COLO668 (cell line): Measurements from ENCODE around the gene ALKBH3.

ENCODE experiments used
- DNase-seq: peaks from one replicate; lab custom pipeline; 2025; ENCODE audit not compliant: unreplicated experiment; lab: John Stamatoyannopoulos, UW

The ALKBH3 gene

DNA sequence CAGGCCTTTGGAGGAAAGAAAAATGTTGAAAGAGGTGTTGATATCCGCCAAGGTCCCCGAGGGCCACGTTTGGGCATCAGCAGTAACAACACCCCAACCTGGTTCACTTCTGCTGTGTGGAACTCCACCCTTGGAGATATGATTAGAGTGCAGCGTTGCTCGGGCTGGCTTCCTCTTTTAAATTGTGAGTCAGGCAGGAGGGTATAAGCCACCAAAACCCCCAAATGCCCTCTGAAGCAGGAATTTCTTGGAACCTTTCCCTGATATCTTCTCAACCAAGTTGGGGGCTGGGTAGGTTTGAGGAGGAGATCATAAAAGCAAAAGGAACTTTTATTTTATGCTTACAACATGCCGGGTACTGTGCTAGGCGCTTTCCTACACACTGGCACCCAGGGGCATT is 55.4 kb downstream of the ALKBH3 start:
- DNase-seq: no peak

DNA sequence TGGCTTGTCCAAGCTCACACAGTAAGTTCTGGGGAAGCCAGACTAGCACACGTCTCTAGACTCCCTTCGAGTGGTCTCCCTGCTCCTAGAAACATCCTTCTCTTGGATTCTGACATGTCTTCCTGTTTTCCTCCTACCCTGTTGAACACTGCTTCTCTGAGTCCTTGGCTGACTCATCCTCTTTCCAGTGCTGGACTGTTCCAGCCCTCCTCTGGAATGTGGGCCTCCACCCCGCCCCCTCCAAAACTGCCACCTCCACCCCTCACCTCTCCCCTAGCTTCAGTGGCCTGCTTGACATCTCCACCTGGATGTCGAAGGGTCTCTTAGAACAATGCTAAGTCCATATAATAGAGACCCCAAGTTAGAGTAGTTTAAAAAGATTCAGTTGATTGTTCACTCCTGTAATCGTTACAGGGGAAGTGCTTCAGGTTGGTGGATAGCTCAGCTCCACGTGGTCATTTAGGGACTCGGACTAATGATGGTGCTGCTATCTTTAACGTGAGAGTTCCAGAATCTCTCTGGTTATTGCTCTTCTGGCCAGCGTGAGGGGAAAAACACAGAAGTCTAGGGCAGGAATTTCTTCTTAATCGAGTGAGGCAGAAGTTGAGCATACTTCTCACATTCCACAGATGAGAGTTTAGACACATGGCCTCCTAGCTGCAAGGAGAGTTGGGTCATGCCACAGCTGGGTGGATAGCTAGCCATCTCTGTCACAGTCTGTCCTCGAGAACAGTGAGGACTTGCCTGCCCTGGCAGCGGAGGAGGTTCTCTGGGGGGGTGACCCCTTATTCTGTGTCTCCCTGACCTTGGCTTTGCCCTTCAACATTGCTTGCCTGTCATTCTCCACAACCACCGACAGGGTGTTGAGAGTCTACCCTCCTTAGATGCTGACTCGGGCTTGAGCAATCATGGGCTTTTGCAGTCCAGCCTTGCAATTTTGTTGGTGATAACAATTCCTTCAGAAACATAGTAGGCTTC is 57.1 kb downstream of the ALKBH3 start:
- DNase-seq: no peak

DNA sequence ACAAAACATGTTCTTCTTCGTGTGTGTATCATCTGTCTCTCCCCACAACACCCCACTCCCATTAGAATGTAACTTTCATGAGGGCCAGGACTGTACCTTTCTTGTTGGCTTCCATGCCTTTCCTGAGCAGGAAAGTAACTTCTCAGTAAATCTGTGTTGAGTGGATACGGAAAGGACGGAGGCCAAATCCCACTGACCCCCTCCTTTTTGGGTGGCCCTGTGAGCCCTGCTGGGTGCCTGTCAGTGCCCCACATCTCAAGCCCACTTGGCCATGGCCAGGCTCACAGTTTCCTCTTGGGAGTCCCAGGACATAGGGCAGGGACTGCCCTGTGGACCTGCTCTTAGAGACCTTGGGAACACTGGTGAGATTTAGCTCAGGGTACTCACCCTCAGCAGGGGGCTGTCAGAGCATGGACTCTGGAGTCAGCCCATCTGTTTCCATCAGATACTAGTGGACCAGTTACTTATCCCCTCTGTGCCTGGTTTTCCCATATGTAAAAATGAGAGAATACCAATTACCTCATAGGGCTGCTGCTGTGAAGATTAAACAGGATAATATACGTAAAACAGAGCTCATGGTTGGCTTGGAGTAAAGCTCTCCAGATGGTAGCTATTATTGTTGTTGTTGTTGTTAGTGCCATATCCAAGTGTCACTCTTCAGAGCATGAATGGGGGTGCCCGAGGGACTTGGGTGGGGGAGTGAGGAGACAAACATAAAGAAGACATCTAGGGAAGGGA is 60.8 kb downstream of the ALKBH3 start:
- no peak for DNase-seq

DNA sequence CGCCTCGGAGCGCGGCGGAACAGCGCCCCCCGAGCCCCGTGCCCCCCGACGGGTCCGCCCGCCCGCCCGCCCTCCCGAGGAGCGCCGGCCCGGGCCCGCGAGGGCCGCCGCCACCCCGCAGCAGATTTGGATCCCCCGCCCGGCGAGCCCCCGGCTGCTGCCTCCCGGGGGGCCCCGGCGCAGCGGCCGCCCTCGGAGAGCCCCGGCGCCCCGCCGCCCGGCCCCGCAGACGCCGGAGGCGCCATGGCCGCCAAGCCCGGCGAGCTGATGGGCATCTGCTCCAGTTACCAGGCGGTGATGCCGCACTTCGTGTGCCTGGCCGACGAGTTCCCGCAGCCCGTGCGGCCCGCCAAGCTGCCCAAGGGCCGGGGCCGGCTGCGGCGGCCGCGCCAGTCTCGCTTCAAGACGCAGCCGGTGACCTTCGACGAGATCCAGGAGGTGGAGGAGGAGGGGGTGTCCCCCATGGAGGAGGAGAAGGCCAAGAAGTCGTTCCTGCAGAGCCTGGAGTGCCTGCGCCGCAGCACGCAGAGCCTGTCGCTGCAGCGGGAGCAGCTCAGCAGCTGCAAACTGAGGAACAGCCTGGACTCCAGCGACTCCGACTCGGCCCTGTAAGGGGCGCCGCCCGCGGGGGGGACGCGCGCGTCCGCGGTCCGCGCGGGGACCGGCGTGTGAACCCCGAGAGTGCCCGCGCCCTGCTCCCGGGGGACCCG is 62.2 kb downstream of the ALKBH3 start:
- peak; percentile 58 for DNase-seq

DNA sequence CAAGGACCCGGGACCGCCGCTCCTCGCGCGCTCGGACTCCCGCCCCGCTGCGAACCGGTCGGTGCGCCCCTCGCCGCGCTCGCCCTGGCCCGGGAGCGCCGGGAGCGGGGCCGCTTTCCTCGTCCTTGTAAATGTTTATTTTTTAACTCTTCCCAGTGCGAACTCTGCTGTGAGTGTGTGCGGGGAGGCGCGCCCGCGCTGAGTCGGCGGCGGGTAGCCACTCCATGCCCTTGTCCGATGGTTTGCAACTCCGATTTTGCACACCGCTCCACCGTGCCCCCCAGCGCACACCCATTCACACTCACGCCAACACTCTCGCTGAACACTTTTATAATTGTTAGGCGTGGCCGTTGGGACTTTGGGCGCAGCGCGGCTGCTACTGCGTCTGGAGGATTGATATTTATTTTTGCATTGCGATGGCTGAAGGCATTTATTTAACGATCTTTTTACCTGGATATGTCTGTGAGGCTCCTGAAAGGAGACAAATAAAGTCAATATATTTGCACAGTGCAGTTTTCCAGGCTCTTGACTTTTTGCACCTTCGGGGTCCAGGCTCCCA is 62.8 kb downstream of the ALKBH3 start:
- peak; percentile 45 for DNase-seq

DNA sequence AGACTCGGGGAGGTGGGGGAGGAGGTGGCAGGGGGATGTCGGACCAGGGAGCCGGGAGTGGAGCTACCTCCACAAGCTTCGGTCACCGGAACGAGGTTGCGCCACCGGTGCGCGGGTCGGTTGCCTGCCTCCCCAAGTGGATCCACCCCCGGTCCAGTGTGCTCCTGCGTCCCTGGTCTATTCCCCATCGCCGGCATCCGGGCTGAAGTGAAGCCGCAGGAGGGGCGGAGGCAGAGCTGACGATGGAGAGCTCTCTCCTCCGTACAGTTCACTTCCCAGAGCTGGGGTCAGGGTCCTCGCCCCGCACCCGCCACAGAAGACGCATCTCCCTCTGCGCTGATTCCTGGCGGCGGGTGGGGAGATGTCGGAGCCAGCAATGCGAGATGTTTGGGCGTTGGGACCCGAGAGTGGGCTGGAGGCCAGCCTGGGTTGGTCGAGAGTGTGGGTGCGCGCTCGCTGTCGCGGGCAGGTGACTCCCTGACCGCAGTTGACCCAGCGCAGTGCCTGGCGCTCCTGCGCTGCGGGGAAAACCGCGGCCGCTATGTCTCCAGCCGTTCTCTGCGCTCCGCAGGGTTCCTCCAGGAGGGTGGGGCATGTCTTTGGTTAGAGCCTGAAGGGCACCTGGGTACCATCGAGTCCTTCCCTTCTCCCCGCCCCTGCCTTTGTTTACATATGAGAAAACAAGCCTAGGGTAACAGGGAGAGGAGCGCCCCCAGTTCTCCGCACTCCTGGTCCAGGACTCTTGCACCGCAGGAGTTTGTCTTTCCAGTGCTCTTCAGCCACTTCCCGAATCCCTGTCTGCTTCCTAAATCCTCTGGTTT is 63.5 kb downstream of the ALKBH3 start:
- peak; percentile 36 for DNase-seq

DNA sequence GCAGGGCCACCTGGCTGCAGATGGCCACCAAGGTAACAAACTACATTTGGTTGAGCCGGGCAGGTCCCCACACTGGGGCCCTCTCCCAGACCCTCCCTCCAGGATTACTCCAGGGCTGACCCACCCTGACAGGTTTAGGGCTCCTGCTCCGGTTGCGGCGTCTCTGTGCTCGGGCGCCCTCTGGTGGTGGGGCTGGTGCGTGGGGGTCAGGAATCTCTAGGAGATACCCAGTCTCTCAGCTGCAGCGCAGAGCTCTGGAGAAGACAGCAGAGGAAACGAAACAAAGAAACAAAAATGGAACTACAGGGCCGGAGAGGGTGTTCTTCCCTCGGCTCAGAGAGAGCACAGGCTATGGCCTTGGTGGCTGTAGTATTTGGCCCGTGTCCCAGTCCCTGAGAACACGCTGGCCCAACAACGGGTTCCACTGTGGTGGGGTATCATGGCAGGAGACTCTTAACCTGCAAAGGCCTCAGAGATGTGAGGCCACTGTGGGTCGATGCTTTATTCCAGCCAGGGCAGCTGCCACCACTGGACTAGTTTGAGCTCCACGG is 64.2 kb downstream of the ALKBH3 start:
- DNase-seq: peak; percentile 58

DNA sequence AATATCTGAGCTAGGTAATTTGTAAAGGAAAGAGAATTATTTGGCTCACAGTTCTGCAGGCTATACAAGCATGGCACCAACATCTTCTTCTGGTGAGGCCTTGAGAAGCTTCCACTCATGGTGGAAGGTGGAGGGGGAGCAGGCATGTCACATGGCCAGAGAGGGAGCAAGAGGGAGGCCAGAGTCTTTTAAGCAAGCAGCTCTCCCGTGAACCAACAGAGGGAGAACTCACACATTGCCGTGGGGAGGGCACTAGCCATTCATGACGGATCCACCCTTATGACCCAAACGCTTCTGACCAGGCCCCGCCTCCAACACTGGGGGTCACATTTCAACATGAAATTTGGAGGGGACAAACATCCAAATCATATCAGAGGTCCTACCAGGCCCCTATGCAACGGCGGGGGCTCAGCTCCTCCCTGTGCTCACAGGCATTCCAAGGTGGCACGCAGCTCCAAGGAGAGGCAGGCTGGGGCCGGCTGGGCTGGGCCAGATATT is 66.4 kb downstream of the ALKBH3 start:
- DNase-seq: peak; percentile 11

DNA sequence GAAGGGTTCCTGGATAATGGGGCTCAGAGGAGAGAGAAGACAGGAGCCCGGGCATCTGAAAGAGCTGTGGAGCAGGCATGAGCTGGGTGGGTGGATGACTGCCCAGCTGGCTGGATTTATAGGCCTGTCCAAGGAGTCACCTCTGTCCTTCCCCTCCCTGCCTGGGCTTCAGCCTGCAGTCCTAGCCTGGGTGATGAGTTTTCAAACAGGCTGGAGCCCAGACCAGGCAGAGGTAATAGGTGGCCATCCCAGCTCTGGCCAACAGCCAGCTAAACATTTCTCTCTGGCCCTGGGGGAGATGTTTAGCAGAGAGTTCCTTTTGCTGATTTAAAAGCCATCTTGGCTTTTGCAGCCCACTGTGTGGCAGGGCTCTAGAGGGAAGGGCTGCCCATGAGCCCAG is 67.2 kb downstream of the ALKBH3 start:
- no peak for DNase-seq

DNA sequence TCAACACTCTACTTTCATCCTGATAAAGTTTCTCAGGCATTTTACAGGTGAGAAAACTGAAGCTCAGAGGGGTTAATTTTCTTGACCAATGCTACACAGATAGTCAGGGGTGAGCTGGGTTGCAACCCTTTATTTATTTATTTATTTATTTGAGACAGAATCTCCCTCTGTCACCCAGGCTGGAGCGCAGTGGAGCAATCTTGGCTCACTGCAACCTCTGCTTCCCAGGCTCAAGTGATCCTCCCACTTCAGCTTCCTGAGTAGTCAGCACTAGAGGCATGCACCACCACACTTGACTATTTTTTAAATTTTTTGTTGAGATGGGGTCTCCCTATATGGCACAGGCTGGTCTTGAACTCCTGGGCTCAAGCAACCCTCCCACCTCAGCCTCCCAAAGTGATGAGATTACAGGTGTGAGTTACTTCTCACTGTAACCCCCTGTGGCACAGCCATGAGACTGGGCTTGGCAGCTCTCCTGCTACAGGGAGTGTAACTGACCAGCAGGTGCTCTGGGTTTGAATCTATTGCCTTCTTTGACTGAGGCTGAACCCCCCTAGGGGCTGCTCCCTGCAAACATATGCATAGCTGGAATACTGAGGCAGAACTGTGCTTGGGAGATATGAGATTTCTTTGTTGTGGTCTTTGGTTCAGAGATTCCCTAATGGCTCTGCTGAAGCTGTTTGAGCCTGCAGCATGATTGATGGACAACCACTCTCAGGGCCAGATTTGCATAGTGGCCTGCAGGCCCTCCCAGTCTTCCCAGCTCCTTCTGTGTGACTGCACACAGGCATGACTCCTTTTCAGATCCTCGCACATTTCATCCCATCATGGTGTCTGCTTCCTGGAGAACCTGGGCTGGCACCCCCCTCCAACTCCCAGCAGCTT is 68.0 kb downstream of the ALKBH3 start:
- DNase-seq: no peak

DNA sequence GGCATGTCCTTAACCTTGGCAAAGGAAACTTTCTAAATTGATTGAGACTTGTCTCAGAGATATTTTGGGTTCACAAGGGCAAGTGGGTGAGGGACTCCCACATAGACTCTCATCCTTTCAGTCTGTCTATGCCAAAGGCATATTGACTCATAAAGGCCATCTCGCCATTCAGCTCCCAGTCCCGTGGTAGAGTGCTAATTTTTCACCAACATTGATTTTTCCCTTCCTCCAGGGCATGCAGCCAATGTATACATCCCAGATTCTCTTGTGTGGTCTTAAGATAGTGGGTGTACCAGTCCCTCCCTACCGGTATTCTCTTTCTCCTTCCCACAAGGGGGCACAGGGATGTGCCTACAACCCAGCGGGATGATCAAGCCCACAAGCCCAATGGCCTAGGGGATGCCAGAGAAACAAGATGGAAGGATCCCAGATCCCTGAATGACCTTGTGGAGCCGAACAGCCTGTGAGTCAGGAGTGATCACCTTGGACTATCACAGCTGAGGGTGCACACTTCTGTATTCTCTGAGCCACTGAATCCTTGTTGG is 69.8 kb downstream of the ALKBH3 start:
- DNase-seq: no peak

DNA sequence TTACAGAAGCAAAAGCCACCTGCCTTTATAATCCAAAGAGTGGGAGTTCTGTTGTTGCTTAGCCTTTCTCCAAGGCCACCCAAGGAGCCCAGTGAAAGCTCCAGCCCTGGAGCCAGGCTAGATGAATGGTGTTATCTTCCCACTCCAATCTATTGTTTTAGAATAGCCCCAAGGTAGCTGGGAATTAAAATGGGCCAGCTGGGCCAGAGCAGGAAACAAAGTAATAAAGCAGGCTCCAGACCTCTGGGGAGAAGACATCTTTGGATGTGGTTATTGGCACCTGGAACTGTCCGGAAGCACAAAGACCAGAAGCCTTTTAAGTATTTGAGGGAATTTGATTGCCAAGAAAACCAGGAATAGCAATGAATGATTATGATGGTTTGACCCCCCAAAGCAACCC is 70.6 kb downstream of the ALKBH3 start:
- DNase-seq: no peak

DNA sequence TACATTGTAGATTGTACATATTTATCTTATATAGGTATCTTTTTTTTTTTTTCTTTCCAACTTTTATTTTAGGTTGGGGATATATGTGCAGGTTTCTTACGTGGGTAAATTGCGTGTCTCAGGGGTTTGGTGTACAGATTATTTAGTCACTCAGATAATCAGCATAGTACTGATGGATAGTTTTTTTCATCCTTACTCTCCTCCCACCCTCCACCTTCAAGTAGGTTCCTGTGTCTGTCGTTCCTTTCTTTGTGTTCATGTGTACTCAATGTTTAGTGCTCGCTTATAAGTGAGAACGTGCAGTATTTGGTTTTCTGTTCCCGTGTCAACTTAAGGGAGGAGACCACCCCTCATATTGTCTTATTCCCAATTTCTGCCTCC is 71.4 kb downstream of the ALKBH3 start:
- no peak for DNase-seq

DNA sequence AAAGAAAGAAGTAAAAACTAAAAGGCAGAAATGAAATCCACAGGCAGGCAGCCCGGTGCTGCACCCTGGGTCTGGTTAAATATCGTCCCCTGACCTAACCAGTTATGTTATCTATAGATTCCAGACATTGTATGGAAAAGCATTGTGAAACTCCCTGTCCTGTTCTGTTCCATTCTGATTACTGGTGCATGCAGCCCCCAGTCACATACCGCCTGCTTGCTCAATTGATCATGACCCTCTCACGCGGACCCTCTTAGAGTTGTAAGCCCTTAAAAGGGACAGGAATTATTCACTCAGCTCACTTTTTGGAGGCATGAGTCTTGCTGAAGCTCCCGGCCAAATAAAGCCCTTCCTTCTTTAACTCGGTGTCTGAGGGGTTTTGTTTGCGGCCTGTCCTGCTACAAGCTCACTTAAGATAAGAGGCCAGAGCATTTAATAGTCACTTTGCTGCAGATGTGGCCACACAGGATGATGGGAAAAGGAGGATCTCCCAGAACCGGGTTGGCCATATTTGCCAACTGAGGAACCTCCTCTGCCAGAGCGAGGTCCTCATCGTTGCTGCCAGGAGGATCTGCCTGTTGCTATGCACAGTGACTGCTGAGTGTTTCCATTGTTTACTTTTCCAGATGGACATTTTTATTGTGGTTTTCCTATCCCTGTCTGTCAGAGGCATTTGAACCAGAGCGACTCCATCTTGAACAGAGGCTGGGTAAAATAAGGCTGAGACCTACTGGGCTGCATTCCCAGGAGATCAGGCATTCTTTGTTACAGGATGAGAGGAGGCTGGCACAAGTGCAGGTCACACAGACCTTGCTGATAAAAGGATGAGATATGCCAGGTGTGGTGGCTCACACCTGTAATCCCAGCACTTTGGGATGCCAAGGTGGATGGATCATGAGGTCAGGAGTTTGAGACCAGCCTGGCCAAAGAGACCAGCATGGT is 72.0 kb downstream of the ALKBH3 start:
- peak; percentile 14 for DNase-seq

DNA sequence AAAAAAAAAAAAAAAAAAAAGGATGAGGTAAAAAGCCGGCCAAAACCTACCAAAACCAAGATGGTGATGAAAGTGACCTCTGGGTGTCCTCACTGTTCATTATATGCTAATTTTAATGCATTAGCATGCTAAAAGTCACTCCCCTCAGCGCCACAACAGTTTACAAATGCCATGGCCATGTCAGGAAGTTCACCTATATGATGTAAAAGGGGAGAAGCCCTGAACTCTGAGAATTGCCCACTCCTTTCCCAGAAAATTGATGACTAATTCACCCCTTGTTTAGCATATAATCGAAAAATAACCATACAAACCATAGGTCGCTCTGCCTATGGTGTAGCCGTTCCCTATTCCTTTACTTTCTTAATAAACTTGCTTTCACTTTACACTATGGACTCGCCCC is 72.9 kb downstream of the ALKBH3 start:
- no peak for DNase-seq

DNA sequence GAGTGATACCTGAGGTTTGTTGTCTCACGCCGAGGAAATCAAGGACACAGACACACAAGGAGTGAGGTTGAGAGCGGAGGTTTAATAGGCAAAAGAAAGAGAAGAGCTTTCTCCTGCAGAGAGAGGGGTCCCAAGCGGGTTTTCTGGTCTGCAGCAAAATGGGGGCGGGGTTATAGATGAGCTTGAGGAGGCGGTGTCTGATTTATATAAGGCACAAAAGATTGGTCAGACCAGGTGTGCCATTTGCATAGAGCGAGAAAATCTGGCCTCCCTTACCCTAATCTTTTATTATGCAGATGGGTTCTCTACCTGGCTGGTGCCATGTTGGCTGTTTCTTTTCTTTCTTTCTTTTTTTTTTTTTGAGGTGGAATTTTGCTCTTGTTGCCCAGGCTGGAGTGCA is 73.6 kb downstream of the ALKBH3 start:
- no peak for DNase-seq

DNA sequence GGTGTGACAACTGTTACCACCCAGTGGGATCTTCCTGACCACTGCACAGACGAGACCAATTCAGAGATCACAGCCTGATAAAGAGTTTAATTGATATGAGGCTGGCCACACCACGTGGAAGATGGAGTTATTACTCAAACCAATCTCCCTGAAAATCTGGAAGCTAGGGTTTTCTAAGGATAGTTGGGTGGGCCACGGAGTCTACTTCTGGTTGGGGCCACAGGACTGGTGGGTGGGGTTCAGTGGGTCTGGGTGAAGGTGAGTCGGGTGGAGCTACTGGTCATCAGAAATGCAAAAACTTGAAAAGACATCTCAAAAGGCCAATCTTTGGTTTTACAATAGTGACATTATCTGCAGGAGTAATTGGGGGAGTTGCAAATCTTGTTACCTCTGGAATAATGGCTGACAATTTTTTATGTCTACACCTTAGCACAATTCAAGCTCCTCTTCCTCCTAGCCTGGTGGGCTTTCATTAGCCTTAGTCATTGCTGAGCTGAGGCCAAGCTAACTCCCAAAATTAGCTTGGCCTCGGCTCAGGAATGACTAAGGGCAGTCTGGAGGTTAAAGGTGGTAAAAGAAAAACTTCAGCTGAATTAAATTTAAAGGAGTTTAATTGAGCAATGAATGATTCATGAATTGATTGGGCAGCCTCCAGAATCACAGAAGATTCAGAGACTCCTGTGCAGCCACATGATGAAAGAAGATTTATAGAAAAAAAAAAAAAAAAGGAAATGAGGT is 74.9 kb downstream of the ALKBH3 start:
- DNase-seq: no peak
